HL-60 (cell line): Measurements from ENCODE around the gene CD19.

ENCODE experiments used
- CTCF ChIP-seq: IDR thresholded peaks from one replicate; pipeline ENCODE4 v1.5.1; 2011; ENCODE audit warnings: low read length, control low read depth, inconsistent platforms; ENCODE audit not compliant: insufficient read depth
- POLR2AphosphoS5 ChIP-seq: IDR thresholded peaks from 2 replicates; pipeline ENCODE4 v1.6.1; 2012; ENCODE audit warnings: low read depth
- TF ChIP-seq, protein P1 (sequence below): IDR thresholded peaks from 2 replicates; pipeline ENCODE4 v1.6.1; 2012; ENCODE audit warnings: low read depth; ENCODE audit not compliant: insufficient replicate concordance

DNA sequence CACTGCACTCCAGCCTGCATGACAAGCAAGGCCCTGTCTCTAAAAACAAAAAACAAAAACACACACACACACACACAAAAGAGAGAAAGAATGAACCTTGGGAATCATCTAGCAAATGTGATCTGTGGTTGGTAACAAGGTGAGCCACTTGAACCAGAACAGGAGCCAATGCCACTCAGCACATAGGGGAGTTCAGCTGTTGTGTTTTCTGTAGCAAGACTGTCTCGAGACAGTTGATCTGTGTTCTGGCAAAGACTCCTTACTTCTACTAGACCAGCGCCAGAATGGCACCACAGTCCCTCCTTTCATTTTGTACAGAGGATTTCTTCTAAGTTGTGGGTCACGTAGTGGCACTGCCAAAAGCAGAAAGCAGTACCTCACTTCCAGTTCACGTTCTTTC, 32.8 kb upstream of the CD19 start:
- TF ChIP-seq, protein P1, sequence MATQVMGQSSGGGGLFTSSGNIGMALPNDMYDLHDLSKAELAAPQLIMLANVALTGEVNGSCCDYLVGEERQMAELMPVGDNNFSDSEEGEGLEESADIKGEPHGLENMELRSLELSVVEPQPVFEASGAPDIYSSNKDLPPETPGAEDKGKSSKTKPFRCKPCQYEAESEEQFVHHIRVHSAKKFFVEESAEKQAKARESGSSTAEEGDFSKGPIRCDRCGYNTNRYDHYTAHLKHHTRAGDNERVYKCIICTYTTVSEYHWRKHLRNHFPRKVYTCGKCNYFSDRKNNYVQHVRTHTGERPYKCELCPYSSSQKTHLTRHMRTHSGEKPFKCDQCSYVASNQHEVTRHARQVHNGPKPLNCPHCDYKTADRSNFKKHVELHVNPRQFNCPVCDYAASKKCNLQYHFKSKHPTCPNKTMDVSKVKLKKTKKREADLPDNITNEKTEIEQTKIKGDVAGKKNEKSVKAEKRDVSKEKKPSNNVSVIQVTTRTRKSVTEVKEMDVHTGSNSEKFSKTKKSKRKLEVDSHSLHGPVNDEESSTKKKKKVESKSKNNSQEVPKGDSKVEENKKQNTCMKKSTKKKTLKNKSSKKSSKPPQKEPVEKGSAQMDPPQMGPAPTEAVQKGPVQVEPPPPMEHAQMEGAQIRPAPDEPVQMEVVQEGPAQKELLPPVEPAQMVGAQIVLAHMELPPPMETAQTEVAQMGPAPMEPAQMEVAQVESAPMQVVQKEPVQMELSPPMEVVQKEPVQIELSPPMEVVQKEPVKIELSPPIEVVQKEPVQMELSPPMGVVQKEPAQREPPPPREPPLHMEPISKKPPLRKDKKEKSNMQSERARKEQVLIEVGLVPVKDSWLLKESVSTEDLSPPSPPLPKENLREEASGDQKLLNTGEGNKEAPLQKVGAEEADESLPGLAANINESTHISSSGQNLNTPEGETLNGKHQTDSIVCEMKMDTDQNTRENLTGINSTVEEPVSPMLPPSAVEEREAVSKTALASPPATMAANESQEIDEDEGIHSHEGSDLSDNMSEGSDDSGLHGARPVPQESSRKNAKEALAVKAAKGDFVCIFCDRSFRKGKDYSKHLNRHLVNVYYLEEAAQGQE: no peak
- TF ChIP-seq CTCF (no peak), POLR2AphosphoS5 (no peak)
